GM12878 (cell line): ENCODE measurements around the gene IGFL3. TPM values are rescaled to one million over a fixed set of nuclear protein-coding genes. Genes with fewer than 3 reads are reported as not detected.

Experiments used
- ATAC-seq: fragments of 200-7000 bp; cut with Tn5 transposase; 3 replicates; pipeline ENCODE4 v1.9.1; 2020; ENCODE audit warnings: mild to moderate bottlenecking, moderate library complexity
- BruUV-seq: library from RNA; stranded (reverse); fragments of 400-500 nt; replicated peaks from 2 replicates; lab custom pipeline; 2021; lab: Mats Ljungman, UMichigan
- CTCF ChIA-PET: fragments of 300-600 bp; sonication (Branson Sonifier 250); formaldehyde crosslinking; extraction: SDS; loops from one replicate; lab custom pipeline; 2021; ENCODE audit warnings: inconsistent platforms; lab: Yijun Ruan, JAX
- POLR2A ChIA-PET: fragments of 350-600 bp; formaldehyde crosslinking; extraction: SDS; loops from one replicate; lab custom pipeline; 2021; ENCODE audit warnings: inconsistent platforms; lab: Charles Lee
- RAD21 ChIA-PET: fragments of 300-600 bp; sonication (Branson Sonifier 250); formaldehyde crosslinking; loops from one replicate; lab custom pipeline; 2023; ENCODE audit warnings: antibody characterized with exemption; ENCODE audit not compliant: unreplicated experiment; lab: Charles Lee
- SMC1A ChIA-PET: fragments of 300-600 bp; sonication (Branson Sonifier 250); formaldehyde crosslinking; loops from one replicate; lab custom pipeline; 2023; ENCODE audit not compliant: unreplicated experiment, uncharacterized antibody; lab: Charles Lee
- DNase-seq: peaks from one replicate; pipeline ENCODE4 v3.0.0-alpha.2; 2011; ENCODE audit warnings: low read depth, low spot score
- FAIRE-seq: peaks from 3 replicates; lab custom pipeline; 2011; peaks lifted over from hg19 to GRCh38; lab: Jason Lieb, UNC
- H2AFZ ChIP-seq: 2 replicates; pipeline ENCODE4 v1.6.0; 2011; ENCODE audit warnings: low read depth, low read length, control low read depth; ENCODE audit not compliant: control insufficient read depth
- H3K27ac ChIP-seq: 2 replicates; pipeline ENCODE4 v1.5.1; 2011; ENCODE audit warnings: control low read depth; ENCODE audit not compliant: control insufficient read depth, insufficient read depth
- H3K27me3 ChIP-seq, 2 experiments: replicated peaks in 1 of 2; 2 replicates each; pipeline versions ENCODE4 v1.6.0 to v1.6.1; 2011; ENCODE audit warnings: low read length in 1 of 2; ENCODE audit not compliant: control insufficient read depth in 2 of 2, insufficient read depth in 2 of 2
- H3K36me3 ChIP-seq, 2 experiments: 2 replicates each; pipeline ENCODE4 v1.5.1; 2011; ENCODE audit warnings: low read length in 1 of 2; ENCODE audit not compliant: control insufficient read depth in 2 of 2, insufficient read depth in 2 of 2
- H3K4me1 ChIP-seq: 2 replicates; pipeline ENCODE4 v1.6.1; 2011; ENCODE audit warnings: mild to moderate bottlenecking, low read length, moderate library complexity, mixed read lengths; ENCODE audit not compliant: control insufficient read depth, insufficient read depth
- H3K4me2 ChIP-seq: 2 replicates; pipeline ENCODE4 v1.6.0; 2011; ENCODE audit warnings: control low read depth; ENCODE audit not compliant: control insufficient read depth, insufficient read depth
- H3K4me3 ChIP-seq: fragments of 200-600 bp; sonication (generic); 2 replicates; pipeline ENCODE4 v1.5.1; 2016
- H3K79me2 ChIP-seq: 2 replicates; pipeline ENCODE4 v1.6.0; 2011; ENCODE audit warnings: low read length; ENCODE audit not compliant: control insufficient read depth, insufficient read depth
- H3K9ac ChIP-seq: 2 replicates; pipeline ENCODE4 v1.8.0; 2011; ENCODE audit warnings: low read length, control low read depth, mixed read lengths; ENCODE audit not compliant: control insufficient read depth, insufficient read depth
- H3K9me3 ChIP-seq: replicated peaks from 3 replicates; pipeline ENCODE4 v1.5.1; 2011; ENCODE audit warnings: mild to moderate bottlenecking, low read length; ENCODE audit not compliant: control insufficient read depth, insufficient read depth
- H4K20me1 ChIP-seq: 2 replicates; pipeline ENCODE4 v1.6.0; 2011; ENCODE audit not compliant: control insufficient read depth, insufficient read depth
- BHLHE40 ChIP-seq, 2 experiments: fragments of 450-650 bp in 1 of 2; IDR thresholded peaks; 2 replicates each; pipeline ENCODE4 v1.6.1; 2011 to 2017; ENCODE audit warnings: low read depth in 2 of 2, borderline replicate concordance in 1 of 2, improper control_type of control experiment in 1 of 2, low read length in 1 of 2, mild to moderate bottlenecking in 1 of 2
- CREB1 ChIP-seq: IDR thresholded peaks from 2 replicates; pipeline ENCODE4 v1.6.1; 2012; ENCODE audit warnings: low read depth, mild to moderate bottlenecking, inconsistent platforms
- ESRRA ChIP-seq: IDR thresholded peaks from 2 replicates; pipeline ENCODE4 v1.6.1; 2012; ENCODE audit warnings: mild to moderate bottlenecking, low read length, improper control_type of control experiment
- HDAC6 ChIP-seq: fragments of 200-600 bp; sonication (generic); IDR thresholded peaks from one replicate; pipeline ENCODE4 v1.8.0; 2017; ENCODE audit warnings: antibody characterized with exemption; ENCODE audit not compliant: unreplicated experiment
- KLF5 ChIP-seq: fragments of 450-650 bp; IDR thresholded peaks from 2 replicates; pipeline ENCODE4 v1.6.1; 2014; ENCODE audit warnings: mild to moderate bottlenecking; ENCODE audit not compliant: partially characterized antibody
- NR2C2 ChIP-seq: IDR thresholded peaks from 2 replicates; pipeline ENCODE4 v1.6.1; 2011; ENCODE audit warnings: borderline replicate concordance, low read depth; ENCODE audit not compliant: control insufficient read depth, insufficient read length
- PAX5 ChIP-seq: IDR thresholded peaks from 2 replicates; pipeline ENCODE4 v1.6.1; 2011; ENCODE audit warnings: low read depth, low read length, borderline replicate concordance
- POLR2AphosphoS2 ChIP-seq: IDR thresholded peaks from 2 replicates; pipeline ENCODE4 v1.6.1; 2011; ENCODE audit warnings: low read depth, mild to moderate bottlenecking, low read length, improper control_type of control experiment, moderate library complexity
- RFX5 ChIP-seq: IDR thresholded peaks from 2 replicates; pipeline ENCODE4 v1.6.1; 2011; ENCODE audit warnings: low read depth, low read length, improper control_type of control experiment
- SRF ChIP-seq, 2 experiments: IDR thresholded peaks; 2 replicates each; pipeline ENCODE4 v1.6.1; 2011; ENCODE audit warnings: low read depth in 2 of 2, low read length in 2 of 2, mild to moderate bottlenecking in 1 of 2, moderate library complexity in 1 of 2
- TAF1 ChIP-seq: IDR thresholded peaks from 2 replicates; pipeline ENCODE4 v1.6.1; 2011; ENCODE audit warnings: mild to moderate bottlenecking, low read depth, low read length, borderline replicate concordance
- YY1 ChIP-seq: IDR thresholded peaks from 2 replicates; pipeline ENCODE4 v1.6.1; 2011; ENCODE audit warnings: low read depth, mild to moderate bottlenecking, low read length
- WGBS: methylation state at CpG from one replicate; pipeline ENCODE4 v1.1.6; 2016; ENCODE audit warnings: low lambda C conversion rate; ENCODE audit not compliant: insufficient replicate concordance, insufficient coverage; ENCODE audit errors: missing lambda C conversion rate; 5-methylcytosine and 5-hydroxymethylcytosine counted together
- in situ Hi-C: fragments of 300-500 bp; cut with MboI; formaldehyde crosslinking; loops from 9 replicates; pipeline ENCODE4 v1.14.3; 2018; ENCODE audit warnings: mixed read lengths
- intact Hi-C: fragments of 100-400 bp; cut with micrococcal nuclease; formaldehyde crosslinking; loops from one replicate; pipeline ENCODE4 v1.14.2; 2022; ENCODE audit not compliant: unreplicated experiment
- polyA plus RNA-seq, 11 experiments: library from polyadenylated mRNA; depleted of rRNA in 4 of 11; unstranded in 6 of 11; stranded (reverse) in 5 of 11; fragments of >200 nt; fragmentation: Nextera tagmentation in 4 of 11; fragmentation: Illumina TruSeq in 1 of 11; extraction: Ambion mirVana in 4 of 11; extraction: Trizol in 1 of 11; gene quantifications; 1 replicate in 1 of 11; 2 replicates in 10 of 11; pipeline versions ENCODE4 v1.2.1 to v1.2.3, GENCODE V29; 2011 to 2016; ENCODE audit warnings: inconsistent platforms in 2 of 11, missing spikeins in 2 of 11, low read depth in 1 of 11
- total RNA-seq, 4 experiments: library from RNA; depleted of rRNA in 3 of 4; stranded (reverse); fragments of >200 nt in 3 of 4; fragmentation: Illumina TruSeq in 1 of 4; extraction: Trizol in 1 of 4; gene quantifications; 2 replicates each; pipeline versions ENCODE4 v1.2.1 to v1.2.3, GENCODE V29; 2013 to 2021
- TF ChIP-seq, protein P1 (sequence below): fragments of 150-350 bp; IDR thresholded peaks from 2 replicates; pipeline ENCODE4 v1.6.1; 2016; ENCODE audit warnings: low read depth, low read length

Gene IGFL3
- total and polyA plus RNA-seq, 10 of the 15 experiments (the other 5 are each of a cell fraction or from before 2014, with no cell fraction given), result not detected

DNA sequence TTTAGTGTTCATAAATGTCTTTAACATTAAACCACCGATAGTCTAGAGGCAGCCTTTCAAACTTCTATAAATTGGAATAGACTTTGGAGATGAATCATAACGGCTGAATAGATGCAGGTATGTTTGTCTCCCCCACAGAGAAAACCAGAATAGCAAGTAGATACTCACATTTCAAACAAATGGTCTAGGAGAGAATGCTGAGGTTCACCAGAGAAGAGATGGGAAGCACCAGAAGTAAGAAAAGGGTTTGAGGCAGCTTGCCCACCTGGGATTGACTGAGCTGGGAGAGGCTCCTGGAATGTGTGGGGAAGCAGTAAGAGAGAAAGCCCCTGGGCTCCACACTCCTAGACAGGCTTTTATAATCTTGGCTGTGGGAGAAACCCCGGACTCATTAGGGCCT is 6.4 kb downstream of the IGFL3 start:
- Histone ChIP-seq H3K4me1 (peaks cover 4% of the 10 kb centered on the region; the same call in 1 of the 2 replicates), H3K4me2 (no peak overlapping the region), H3K27me3 (no peaks in the 10 kb centered on the region), H4K20me1 (no peaks in the 10 kb centered on the region), H2AFZ (no peak overlapping the region), H3K36me3 (no peaks in the 10 kb centered on the region), H3K9me3 (no peaks in the 10 kb centered on the region), H3K79me2 (no peaks in the 10 kb centered on the region), H3K9ac (no peak overlapping the region), H3K27ac (no peak overlapping the region), H3K4me3 (no peak overlapping the region)
- ATAC-seq (no peak), DNase-seq (no peak), FAIRE-seq (no peak)
- ChIA-PET POLR2A (no interaction called here), SMC1A (interaction anchor here (4.1 kb wide), 1 partner anchor 10 kb away, joined by 43 read pairs; no protein-coding TSS in a partner anchor), CTCF (interaction anchor here (1.3 kb wide), 1 partner anchor 9 kb away, joined by 4 read pairs; no protein-coding TSS in a partner anchor), RAD21 (no interaction called here)
- WGBS, result 35% methylated on average over 3 of the region's 3 CpGs
- intact Hi-C loops, result no loop called here
- no TSS peak for BruUV-seq
- TF ChIP-seq RFX5 (no peak), BHLHE40 (IDR thresholded peaks at IDR 0.05; ENCODE audit: borderline replicate concordance in 1 of 2, low read depth in 2 of 2, low read length in 1 of 2) (no peak), POLR2AphosphoS2 (no peak), TAF1 (no peak), SRF (IDR thresholded peaks at IDR 0.05; ENCODE audit: low read depth in 2 of 2, low read length in 2 of 2) (no peak), CREB1 (no peak)
- in situ Hi-C loops, result no loop called here

DNA sequence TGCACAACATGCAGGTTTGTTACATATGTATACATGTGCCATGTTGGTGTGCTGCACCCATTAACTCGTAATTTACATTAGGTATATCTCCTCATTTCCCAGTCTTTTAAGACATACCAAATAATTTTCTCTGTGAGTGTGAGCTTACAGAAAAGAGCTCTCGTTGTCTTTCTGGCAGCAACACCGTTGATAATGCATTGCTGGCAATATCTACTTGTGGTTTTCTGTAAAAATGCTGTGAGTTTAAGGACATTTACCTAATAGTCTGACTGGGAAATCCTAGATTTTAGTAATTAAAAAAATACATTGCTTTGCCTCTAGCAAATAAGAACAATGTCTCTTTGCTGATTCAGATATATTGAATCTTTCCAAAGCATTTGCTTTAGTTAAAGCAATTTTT is 8.4 kb downstream of the IGFL3 start:
- intact Hi-C loops (no loop called here), in situ Hi-C loops (no loop called here)
- RAD21 ChIA-PET, result interaction anchor here (0.9 kb wide), 1 partner anchor 73 kb away, joined by 3 read pairs; no protein-coding TSS in a partner anchor
- H3K9me3 ChIP-seq, result no peaks in the 10 kb centered on the region
- H4K20me1 ChIP-seq, result no peaks in the 10 kb centered on the region
- no peak overlapping the region for H3K4me2 ChIP-seq
- SMC1A ChIA-PET, result interaction anchor here (2.0 to 4.1 kb wide), 2 partner anchors 12 to 18 kb away, joined by 7 to 43 read pairs; no protein-coding TSS in a partner anchor
- peaks cover 4% of the 10 kb centered on the region; the same call in 1 of the 2 replicates for H3K4me1 ChIP-seq
- no TSS peak for BruUV-seq
- H3K27ac ChIP-seq, result no peak overlapping the region
- FAIRE-seq (no peak), DNase-seq (no peak), ATAC-seq (no peak)
- no peaks in the 10 kb centered on the region for H3K79me2 ChIP-seq
- no peak overlapping the region for H2AFZ ChIP-seq
- CTCF ChIA-PET, result interaction anchor here (0.7 to 2.5 kb wide), 5 partner anchors 10 to 149 kb away, joined by 3 to 16 read pairs (median 3); no protein-coding TSS in a partner anchor
- no peak overlapping the region for H3K9ac ChIP-seq
- H3K36me3 ChIP-seq, result no peaks in the 10 kb centered on the region
- TF ChIP-seq TAF1 (no peak), PAX5 (no peak), HDAC6 (no peak), NR2C2 (no peak), YY1 (no peak), ESRRA (no peak), KLF5 (no peak)
- TF ChIP-seq, protein P1, sequence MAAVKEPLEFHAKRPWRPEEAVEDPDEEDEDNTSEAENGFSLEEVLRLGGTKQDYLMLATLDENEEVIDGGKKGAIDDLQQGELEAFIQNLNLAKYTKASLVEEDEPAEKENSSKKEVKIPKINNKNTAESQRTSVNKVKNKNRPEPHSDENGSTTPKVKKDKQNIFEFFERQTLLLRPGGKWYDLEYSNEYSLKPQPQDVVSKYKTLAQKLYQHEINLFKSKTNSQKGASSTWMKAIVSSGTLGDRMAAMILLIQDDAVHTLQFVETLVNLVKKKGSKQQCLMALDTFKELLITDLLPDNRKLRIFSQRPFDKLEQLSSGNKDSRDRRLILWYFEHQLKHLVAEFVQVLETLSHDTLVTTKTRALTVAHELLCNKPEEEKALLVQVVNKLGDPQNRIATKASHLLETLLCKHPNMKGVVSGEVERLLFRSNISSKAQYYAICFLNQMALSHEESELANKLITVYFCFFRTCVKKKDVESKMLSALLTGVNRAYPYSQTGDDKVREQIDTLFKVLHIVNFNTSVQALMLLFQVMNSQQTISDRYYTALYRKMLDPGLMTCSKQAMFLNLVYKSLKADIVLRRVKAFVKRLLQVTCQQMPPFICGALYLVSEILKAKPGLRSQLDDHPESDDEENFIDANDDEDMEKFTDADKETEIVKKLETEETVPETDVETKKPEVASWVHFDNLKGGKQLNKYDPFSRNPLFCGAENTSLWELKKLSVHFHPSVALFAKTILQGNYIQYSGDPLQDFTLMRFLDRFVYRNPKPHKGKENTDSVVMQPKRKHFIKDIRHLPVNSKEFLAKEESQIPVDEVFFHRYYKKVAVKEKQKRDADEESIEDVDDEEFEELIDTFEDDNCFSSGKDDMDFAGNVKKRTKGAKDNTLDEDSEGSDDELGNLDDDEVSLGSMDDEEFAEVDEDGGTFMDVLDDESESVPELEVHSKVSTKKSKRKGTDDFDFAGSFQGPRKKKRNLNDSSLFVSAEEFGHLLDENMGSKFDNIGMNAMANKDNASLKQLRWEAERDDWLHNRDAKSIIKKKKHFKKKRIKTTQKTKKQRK, result no peak
- POLR2A ChIA-PET, result interaction anchor here (0.6 to 1.4 kb wide), 3 partner anchors 10 to 598 kb away, joined by 3 to 5 read pairs (median 4); no protein-coding TSS in a partner anchor
- H3K27me3 ChIP-seq, result no peaks in the 10 kb centered on the region; a peak in 1 of 4 replicates
- 20% methylated on average over 3 of the region's 3 CpGs for WGBS
- H3K4me3 ChIP-seq, result no peak overlapping the region
